ENCODE measurements around the gene UFD1.

Gene UFD1

GRCh38 chr22:19515654-19516377, 36.8 kb upstream of the UFD1 start:
- DNase-seq, result no peak

GRCh38 chr22:19514831-19515565, 36.0 kb upstream of the UFD1 start:
- DNase-seq, result no peak

GRCh38 chr22:19513823-19514222, 34.8 kb upstream of the UFD1 start:
- no peak for DNase-seq

GRCh38 chr22:19510919-19511341, 31.9 kb upstream of the UFD1 start:
- no peak for DNase-seq

GRCh38 chr22:19509923-19510322, 30.9 kb upstream of the UFD1 start:
- no peak for DNase-seq

GRCh38 chr22:19509191-19509590, 30.2 kb upstream of the UFD1 start:
- no peak for DNase-seq

GRCh38 chr22:19508024-19508776, 29.2 kb upstream of the UFD1 start:
- no peak for DNase-seq

GRCh38 chr22:19507534-19507861, 28.5 kb upstream of the UFD1 start:
- no peak for DNase-seq

- no peak for DNase-seq
Measured at GRCh38 chr22:19506212-19506611, 27.2 kb upstream of the UFD1 start.

GRCh38 chr22:19505735-19506126, 26.7 kb upstream of the UFD1 start:
- DNase-seq, result no peak

GRCh38 chr22:19504900-19505734, 26.1 kb upstream of the UFD1 start:
- DNase-seq, result no peak

- DNase-seq, result no peak
Measured at GRCh38 chr22:19503869-19504268, 24.9 kb upstream of the UFD1 start.

GRCh38 chr22:19503367-19503766, 24.4 kb upstream of the UFD1 start:
- DNase-seq, result no peak

- DNase-seq, result no peak
Measured at GRCh38 chr22:19501897-19502447, 23.0 kb upstream of the UFD1 start.

- DNase-seq, result no peak
Measured at GRCh38 chr22:19499880-19500242, 20.9 kb upstream of the UFD1 start.

- no peak for DNase-seq
Measured at GRCh38 chr22:19499236-19499879, 20.4 kb upstream of the UFD1 start.

GRCh38 chr22:19498866-19499190, 19.8 kb upstream of the UFD1 start:
- no peak for DNase-seq

- DNase-seq, result no peak
Measured at GRCh38 chr22:19498154-19498865, 19.3 kb upstream of the UFD1 start.

GRCh38 chr22:19497245-19497644, 18.3 kb upstream of the UFD1 start:
- no peak for DNase-seq

- DNase-seq, result no peak
Measured at GRCh38 chr22:19496324-19496630, 17.3 kb upstream of the UFD1 start.

GRCh38 chr22:19495562-19496323, 16.8 kb upstream of the UFD1 start:
- DNase-seq, result no peak

All from NCI-H2081 treated with DMSO at 0.1 percent for 48 hours (cell line).